ENCODE data around the gene FUBP1.
A peak's percentile ranks its signal among the peaks of the same experiment; 100 is the strongest.

Gene FUBP1

GRCh38 chr1:77906019-77906545 lies 72.8 kb downstream of the FUBP1 start:
- Histone ChIP-seq H3K27me3 (no peaks in the 10 kb centered on the region), H3K36me3 (no peaks in the 10 kb centered on the region)
- TF ChIP-seq CTCF (IDR thresholded peaks at IDR 0.05; ENCODE audit: low read depth, low read length) = no peak

DNA sequence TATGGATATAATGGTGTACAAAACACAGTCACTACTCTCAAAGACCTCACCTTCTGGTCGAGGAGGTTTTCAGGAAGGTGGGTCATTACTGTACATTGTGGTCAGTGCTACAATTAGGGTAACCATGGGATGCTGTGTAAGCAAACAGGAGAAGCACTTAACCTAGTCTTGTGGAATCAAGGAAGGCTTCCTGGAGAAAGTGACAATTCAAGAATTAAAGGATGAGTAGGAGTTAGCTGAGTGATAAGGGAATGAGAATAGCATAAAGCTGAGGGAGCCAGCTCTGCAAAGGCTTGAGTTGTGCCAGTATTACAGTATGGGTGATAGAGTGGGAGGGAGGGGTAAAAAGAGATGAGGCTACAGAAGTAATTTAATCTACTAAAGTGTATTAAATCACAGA lies 73.3 kb downstream of the FUBP1 start:
- no peak overlapping the region for H3K4me3 ChIP-seq (ENCODE audit: low read depth, low read length)
- no peaks in the 10 kb centered on the region for H3K36me3 ChIP-seq
- no peaks in the 10 kb centered on the region for H3K4me1 ChIP-seq
- DNase-seq = no peak
- no peaks in the 10 kb centered on the region for H3K9me3 ChIP-seq
- H3K27me3 ChIP-seq = no peaks in the 10 kb centered on the region
- no peak for TF ChIP-seq CTCF (IDR thresholded peaks at IDR 0.05; ENCODE audit: low read depth, low read length)

More at GRCh38 chr1:77906019-77906545, 72.8 kb downstream of the FUBP1 start:
- no peaks in the 10 kb centered on the region for H3K4me1 ChIP-seq
- DNase-seq = no peak
- H3K4me3 ChIP-seq (ENCODE audit: low read depth, low read length) = no peak overlapping the region
- H3K9me3 ChIP-seq = no peaks in the 10 kb centered on the region

DNA sequence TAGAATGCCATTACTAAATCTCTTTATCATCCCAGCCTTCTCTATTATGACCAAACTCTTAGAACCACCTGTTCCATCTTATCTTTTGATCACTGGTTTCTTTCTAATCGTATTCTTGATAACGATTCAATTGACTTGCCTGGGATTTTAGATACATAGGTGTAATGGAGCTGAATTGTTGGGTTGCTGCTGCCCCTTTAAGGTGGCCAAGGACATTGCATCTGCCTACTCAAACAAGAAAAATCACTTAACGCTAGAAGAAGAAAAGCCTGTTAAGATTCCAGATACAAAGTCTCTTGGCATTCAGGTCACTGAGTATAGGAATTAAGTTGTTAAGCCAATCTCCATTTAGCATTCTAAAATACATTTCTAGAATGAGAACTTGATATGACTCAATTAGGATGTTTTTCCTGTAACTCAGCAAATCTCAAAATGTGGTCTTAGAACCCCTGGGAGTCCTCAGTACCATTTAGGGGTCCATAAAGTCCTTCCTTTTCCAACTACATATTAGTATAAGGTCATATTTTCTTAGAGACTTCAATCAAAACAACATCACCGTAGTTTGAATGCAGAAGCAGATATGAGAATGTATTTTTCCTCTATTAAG lies 78.1 kb downstream of the FUBP1 start:
- peak; percentile 13 for DNase-seq
- H3K4me1 ChIP-seq = no peaks in the 10 kb centered on the region
- H3K27me3 ChIP-seq = no peaks in the 10 kb centered on the region
- H3K9me3 ChIP-seq = no peaks in the 10 kb centered on the region
- no peak overlapping the region for H3K4me3 ChIP-seq (ENCODE audit: low read depth, low read length)
- TF ChIP-seq CTCF (IDR thresholded peaks at IDR 0.05; ENCODE audit: low read depth, low read length) = peak; percentile 62
- no peaks in the 10 kb centered on the region for H3K36me3 ChIP-seq

GRCh38 chr1:77899647-77900320 lies 79.1 kb downstream of the FUBP1 start:
- no peaks in the 10 kb centered on the region for H3K36me3 ChIP-seq
- H3K4me1 ChIP-seq = no peaks in the 10 kb centered on the region
- H3K4me3 ChIP-seq (ENCODE audit: low read depth, low read length) = no peak overlapping the region
- no peak for DNase-seq
- no peaks in the 10 kb centered on the region for H3K9me3 ChIP-seq
- TF ChIP-seq CTCF (IDR thresholded peaks at IDR 0.05; ENCODE audit: low read depth, low read length) = no peak
- H3K27me3 ChIP-seq = no peaks in the 10 kb centered on the region

Data from BE2C (cell line).